GM15510 (cell line): ENCODE measurements around the gene MPO.

Experiments
- POLR2A ChIP-seq: IDR thresholded peaks from 3 replicates; pipeline ENCODE4 v1.6.1; 2011; ENCODE audit warnings: borderline replicate concordance; ENCODE audit not compliant: insufficient read length; ENCODE audit errors: extremely low read depth

Gene MPO

GRCh38 chr17:58229881-58230280 is 50.9 kb downstream of the MPO start:
- TF ChIP-seq POLR2A: no peak

GRCh38 chr17:58229384-58229783 is 51.4 kb downstream of the MPO start:
- no peak for TF ChIP-seq POLR2A

- no peak for TF ChIP-seq POLR2A
Measured at GRCh38 chr17:58228679-58229078, 52.1 kb downstream of the MPO start.

- TF ChIP-seq POLR2A: no peak
Measured at GRCh38 chr17:58227733-58228132, 53.0 kb downstream of the MPO start.

GRCh38 chr17:58224315-58224714 is 56.4 kb downstream of the MPO start:
- no peak for TF ChIP-seq POLR2A
